Measurements from ENCODE around the gene GLYAT. TPM values are rescaled to one million over a fixed set of nuclear protein-coding genes. Genes with fewer than 3 reads are reported as not detected.

GLYAT gene
- total and polyA plus RNA-seq, 2 of the 8 experiments (the other 6 are each of a cell fraction or from before 2014, with no cell fraction given) = not detected

DNA sequence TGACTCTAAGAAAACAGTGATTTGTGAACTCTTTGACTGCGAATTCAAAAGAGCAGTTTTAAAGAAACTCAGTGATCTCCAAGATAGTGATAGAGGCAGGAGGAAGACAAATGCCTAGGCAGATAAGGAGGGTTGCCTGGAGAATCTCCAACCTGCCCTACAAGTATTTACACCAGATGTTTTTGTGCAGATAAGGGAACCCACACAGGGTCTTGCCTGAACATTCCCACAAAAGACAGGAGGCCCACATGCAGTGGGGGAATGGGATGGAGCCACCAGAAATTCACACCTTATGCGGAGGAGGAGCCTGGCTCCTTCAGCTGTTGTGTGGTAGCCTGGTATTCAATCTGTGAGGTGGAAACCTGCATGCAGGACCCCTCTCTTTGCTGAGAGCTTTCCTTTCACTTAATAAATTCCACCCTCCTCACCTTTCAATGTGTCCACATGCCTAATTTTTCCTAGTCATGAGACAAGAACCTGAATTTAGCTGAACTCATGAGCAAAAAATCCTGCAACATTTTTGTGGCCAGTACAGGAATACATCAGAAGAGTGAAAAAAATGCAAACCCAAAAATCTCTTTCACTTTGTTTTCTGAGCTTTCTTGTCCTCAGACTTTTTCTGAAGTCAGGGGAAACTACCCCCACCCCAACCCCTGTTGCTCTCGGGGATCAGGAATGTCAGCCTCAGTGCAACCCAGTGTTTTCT lies 8.1 kb upstream of the GLYAT start:
- peaks cover 33 to 55% of the 10 kb centered on the region in 2 experiments for H3K9me3 ChIP-seq (ENCODE audit: insufficient read depth in 2 of 2, low read depth in 1 of 2, low read length in 1 of 2)
- no peak overlapping the region for H3K4ac ChIP-seq (replicated peaks; ENCODE audit: insufficient read length, low read depth, low read length)
- no peak overlapping the region for H4K5ac ChIP-seq (ENCODE audit: insufficient read length, low read depth, low read length)
- no peak overlapping the region for H4K91ac ChIP-seq (replicated peaks; ENCODE audit: insufficient read length, low read length)
- H3K23me2 ChIP-seq (ENCODE audit: low read depth, low read length) = no peaks in the 10 kb centered on the region
- no peak overlapping the region for H2BK120ac ChIP-seq (replicated peaks; ENCODE audit: low read depth, low read length)
- no peaks in the 10 kb centered on the region for H3K79me1 ChIP-seq (ENCODE audit: low read depth, low read length)
- DNase-seq (ENCODE audit: low read depth in 1 of 2, low spot score in 2 of 2) (no peak), FAIRE-seq (no peak)
- H3K27ac ChIP-seq (ENCODE audit: low read depth, low read length) = no peak overlapping the region
- no peak overlapping the region for H3K23ac ChIP-seq (ENCODE audit: insufficient read length)
- no peak overlapping the region for H3K14ac ChIP-seq (ENCODE audit: insufficient read length)
- H3K27me3 ChIP-seq (replicated peaks in 1 of 4; ENCODE audit: control insufficient read depth in 3 of 4, extremely low read depth in 1 of 4, insufficient read depth in 3 of 4, low read length in 3 of 4) = no peaks in the 10 kb centered on the region
- H2BK12ac ChIP-seq (ENCODE audit: low read depth, low read length) = no peak overlapping the region
- no peaks in the 10 kb centered on the region for H3K79me2 ChIP-seq (ENCODE audit: control insufficient read depth in 1 of 2, insufficient read depth in 2 of 2, low read length in 2 of 2)
- no peak overlapping the region for H2AK5ac ChIP-seq (ENCODE audit: low read depth, low read length)
- no peak overlapping the region for H3K9ac ChIP-seq (replicated peaks in 1 of 4; ENCODE audit: extremely low read depth in 1 of 4, low read depth in 3 of 4, low read length in 3 of 4)
- ChIA-PET CTCF (ENCODE audit: partially characterized antibody) (interaction anchor here (0.6 to 1.4 kb wide), 3 partner anchors 11 to 69 kb away, joined by 3 read pairs; no protein-coding TSS in a partner anchor), POLR2A (ENCODE audit: partially characterized antibody) (no interaction called here)
- H2BK15ac ChIP-seq (ENCODE audit: low read length) = no peak overlapping the region
- no peak overlapping the region for H4K8ac ChIP-seq (ENCODE audit: extremely low read depth, insufficient read depth, low read length)
- no peak overlapping the region for H2BK20ac ChIP-seq (ENCODE audit: low read length)
- H3K4me1 ChIP-seq (replicated peaks in 1 of 4; ENCODE audit: control insufficient read depth in 3 of 4, insufficient read depth in 4 of 4, low read length in 3 of 4) = no peaks in the 10 kb centered on the region
- no peaks in the 10 kb centered on the region for H4K20me1 ChIP-seq (replicated peaks in 1 of 2; ENCODE audit: control insufficient read depth in 1 of 2, insufficient read depth in 2 of 2, low read length in 2 of 2)
- no peaks in the 10 kb centered on the region for H3K36me3 ChIP-seq (ENCODE audit: control insufficient read depth in 2 of 4, insufficient read depth in 4 of 4, low read length in 3 of 4)
- H3K56ac ChIP-seq (replicated peaks; ENCODE audit: insufficient read length, low read depth, low read length) = no peak overlapping the region
- H3K4me2 ChIP-seq (ENCODE audit: insufficient read depth in 1 of 2, low read depth in 2 of 2, low read length in 2 of 2) = no peak overlapping the region
- H3K18ac ChIP-seq (ENCODE audit: extremely low read depth, low read length) = no peak overlapping the region
- H3K4me3 ChIP-seq (ENCODE audit: extremely low read depth in 1 of 4, insufficient read depth in 2 of 4, low read depth in 3 of 4, low read length in 4 of 4) = no peak overlapping the region
- no peak overlapping the region for H2BK5ac ChIP-seq (ENCODE audit: low read depth, low read length)
- WGBS, 2 experiments (ENCODE audit: extremely low coverage in 1 of 2, insufficient coverage in 1 of 2, insufficient read length in 1 of 2, insufficient replicate concordance in 2 of 2, low coverage in 1 of 2, low lambda C conversion rate in 2 of 2, missing lambda C conversion rate in 1 of 2) = 76% methylated on average over 3 of the region's 3 CpGs; no CpG with 5 or more reads in 1 of the 2 experiments
- no peak overlapping the region for H2AFZ ChIP-seq (ENCODE audit: low read length)
- TF ChIP-seq BRCA1 (IDR thresholded peaks at IDR 0.05; ENCODE audit: low read depth, low read length) (no peak), TBP (IDR thresholded peaks at IDR 0.05; ENCODE audit: low read depth, low read length) (no peak), EP300 (IDR thresholded peaks at IDR 0.05; ENCODE audit: borderline replicate concordance in 1 of 2, low read depth in 2 of 2, low read length in 2 of 2) (no peak), BACH1 (IDR thresholded peaks at IDR 0.05; ENCODE audit: low read length) (no peak), ASH2L (IDR thresholded peaks at IDR 0.05; ENCODE audit: low read length) (no peak), MAFK (IDR thresholded peaks at IDR 0.05; ENCODE audit: low read depth, low read length) (no peak), TAF7 (optimal IDR thresholded peaks at IDR 0.05; ENCODE audit: borderline replicate concordance, low read depth, low read length) (no peak), JUND (IDR thresholded peaks at IDR 0.05; ENCODE audit: low read length) (no peak), SIRT6 (IDR thresholded peaks at IDR 0.05; ENCODE audit: low read length) (no peak), KDM1A (IDR thresholded peaks at IDR 0.05; ENCODE audit: borderline replicate concordance, low read length) (no peak), KDM4A (IDR thresholded peaks at IDR 0.05; ENCODE audit: low read depth, low read length, severe bottlenecking) (no peak), SIX5 (IDR thresholded peaks at IDR 0.05; ENCODE audit: low read depth, low read length) (no peak), SIN3A (conservative IDR thresholded peaks at IDR 0.05 in 1 of 2, IDR thresholded peaks at IDR 0.05 in 1 of 2; ENCODE audit: low read depth in 1 of 2, low read length in 2 of 2) (no peak), HDAC6 (IDR thresholded peaks at IDR 0.05; ENCODE audit: low read depth, low read length) (no peak)

Measured in H1 (cell line).